Measurements from ENCODE around the gene TFDP1. TPM values are rescaled to one million over a fixed set of nuclear protein-coding genes. Genes with fewer than 3 reads are reported as not detected.

Gene TFDP1
- total RNA-seq, 1 experiment from 2014 or later = 107 TPM

DNA sequence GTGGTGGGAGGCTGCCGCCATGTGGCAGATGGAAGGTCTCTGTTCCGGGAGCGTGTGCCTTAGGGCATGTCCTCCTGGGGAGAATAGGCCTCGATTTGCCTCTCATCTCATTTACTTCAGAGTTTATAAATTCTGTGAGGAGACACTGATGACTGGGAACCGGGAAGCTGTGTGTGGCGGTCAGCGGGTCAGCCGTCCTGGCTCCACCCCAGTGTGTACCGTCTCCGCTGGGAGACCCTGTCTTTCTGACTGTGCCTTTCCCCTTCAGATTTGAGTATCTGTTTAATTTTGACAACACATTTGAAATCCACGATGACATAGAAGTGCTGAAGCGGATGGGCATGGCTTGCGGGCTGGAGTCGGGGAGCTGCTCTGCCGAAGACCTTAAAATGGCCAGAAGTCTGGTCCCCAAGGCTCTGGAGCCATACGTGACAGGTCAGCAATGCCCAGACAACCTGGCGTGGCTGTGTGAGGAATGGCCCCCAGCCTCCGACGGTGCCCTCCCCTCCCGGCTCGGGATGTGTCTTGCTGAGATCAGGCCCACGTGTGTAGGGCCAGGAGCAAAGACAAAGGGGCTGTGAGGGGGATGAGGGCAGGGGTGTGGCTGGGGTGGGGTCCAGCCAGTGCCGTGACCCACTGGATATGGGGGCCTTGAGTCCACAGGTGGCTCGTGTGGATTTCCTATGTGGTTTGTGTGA, 51.9 kb downstream of the TFDP1 start:
- Histone ChIP-seq H3K36me3 (ENCODE audit: low read depth) (peaks cover 41% of the 10 kb centered on the region), H4K20me1 (ENCODE audit: insufficient read depth) (peaks cover 3% of the 10 kb centered on the region; the same call in 1 of the 2 replicates), H3K9me2 (ENCODE audit: insufficient read depth) (no peaks in the 10 kb centered on the region), H3K27ac (no peak overlapping the region), H3K79me2 (ENCODE audit: low read depth) (no peaks in the 10 kb centered on the region), H3K4me1 (replicated peaks; ENCODE audit: insufficient read depth) (no peaks in the 10 kb centered on the region), H3F3A (ENCODE audit: insufficient read depth, low read depth) (peaks cover 4% of the 10 kb centered on the region; the same call in 1 of the 2 replicates), H3K9me3 (ENCODE audit: insufficient read depth, low read depth) (no peaks in the 10 kb centered on the region), H3K27me3 (ENCODE audit: insufficient read depth, low read depth) (no peaks in the 10 kb centered on the region), H3K4me3 (no peak overlapping the region), H3K4me2 (no peak overlapping the region), H2AFZ (no peak overlapping the region)
- no peak for TF ChIP-seq EZH2 (IDR thresholded peaks at IDR 0.05; ENCODE audit: low read depth)
- TF ChIP-seq CTCF (conservative IDR thresholded peaks at IDR 0.05) = no peak
- BruUV-seq (replicated peaks) = no TSS peak
- intact Hi-C loops (cut with micrococcal nuclease; ENCODE audit: unreplicated experiment) = no loop called here
- ChIA-PET CTCF (no interaction called here), POLR2A (ENCODE audit: unreplicated experiment) (interaction anchor here (0.6 kb wide), 1 partner anchor 27 kb away, joined by 3 read pairs; no protein-coding TSS in a partner anchor)
- DNase-seq = no peak

GRCh38 chr13:113637262-113638160, 53.0 kb downstream of the TFDP1 start:
- ChIA-PET POLR2A (ENCODE audit: unreplicated experiment) (no interaction called here), CTCF (no interaction called here)
- no peaks in the 10 kb centered on the region for H3K4me1 ChIP-seq (replicated peaks; ENCODE audit: insufficient read depth)
- H3K27ac ChIP-seq = no peak overlapping the region
- intact Hi-C loops (cut with micrococcal nuclease; ENCODE audit: unreplicated experiment) = no loop called here
- H4K20me1 ChIP-seq (ENCODE audit: insufficient read depth) = peaks cover 3% of the 10 kb centered on the region; the same call in 1 of the 2 replicates
- peaks cover 50% of the 10 kb centered on the region for H3K36me3 ChIP-seq (ENCODE audit: low read depth)
- no peaks in the 10 kb centered on the region for H3K27me3 ChIP-seq (ENCODE audit: insufficient read depth, low read depth)
- H3K9me2 ChIP-seq (ENCODE audit: insufficient read depth) = no peaks in the 10 kb centered on the region
- no peak overlapping the region for H3K4me3 ChIP-seq
- peaks cover 4% of the 10 kb centered on the region; the same call in 1 of the 2 replicates for H3F3A ChIP-seq (ENCODE audit: insufficient read depth, low read depth)
- no peak for TF ChIP-seq EZH2 (IDR thresholded peaks at IDR 0.05; ENCODE audit: low read depth)
- TF ChIP-seq CTCF (conservative IDR thresholded peaks at IDR 0.05) = no peak
- no TSS peak for BruUV-seq (replicated peaks)
- DNase-seq = no peak
- H3K9me3 ChIP-seq (ENCODE audit: insufficient read depth, low read depth) = no peaks in the 10 kb centered on the region
- no peak overlapping the region for H2AFZ ChIP-seq
- no peak overlapping the region for H3K4me2 ChIP-seq
- no peaks in the 10 kb centered on the region for H3K79me2 ChIP-seq (ENCODE audit: low read depth)

- H2AFZ ChIP-seq = no peak overlapping the region
- intact Hi-C loops (cut with micrococcal nuclease; ENCODE audit: unreplicated experiment) = no loop called here
- H3K27me3 ChIP-seq (ENCODE audit: insufficient read depth, low read depth) = no peaks in the 10 kb centered on the region
- DNase-seq = no peak
- ChIA-PET CTCF (no interaction called here), POLR2A (ENCODE audit: unreplicated experiment) (no interaction called here)
- no peak overlapping the region for H3K27ac ChIP-seq
- BruUV-seq (replicated peaks) = no TSS peak
- H3K4me1 ChIP-seq (replicated peaks; ENCODE audit: insufficient read depth) = no peaks in the 10 kb centered on the region
- TF ChIP-seq EZH2 (IDR thresholded peaks at IDR 0.05; ENCODE audit: low read depth) (no peak), CTCF (conservative IDR thresholded peaks at IDR 0.05) (no peak)
- H4K20me1 ChIP-seq (ENCODE audit: insufficient read depth) = peaks cover 3% of the 10 kb centered on the region; the same call in 1 of the 2 replicates
- H3K36me3 ChIP-seq (ENCODE audit: low read depth) = peaks cover 54% of the 10 kb centered on the region
- H3K4me2 ChIP-seq = no peak overlapping the region
- H3K9me2 ChIP-seq (ENCODE audit: insufficient read depth) = no peaks in the 10 kb centered on the region
- no peaks in the 10 kb centered on the region for H3K79me2 ChIP-seq (ENCODE audit: low read depth)
- H3F3A ChIP-seq (ENCODE audit: insufficient read depth, low read depth) = peaks cover 4% of the 10 kb centered on the region; the same call in 1 of the 2 replicates
- H3K4me3 ChIP-seq = no peak overlapping the region
- no peaks in the 10 kb centered on the region for H3K9me3 ChIP-seq (ENCODE audit: insufficient read depth, low read depth)
These were observed 53.7 kb downstream of the TFDP1 start for GRCh38 chr13:113638173-113638746.
